ENCODE measurements around the gene E2F6.

The E2F6 gene, protein sequence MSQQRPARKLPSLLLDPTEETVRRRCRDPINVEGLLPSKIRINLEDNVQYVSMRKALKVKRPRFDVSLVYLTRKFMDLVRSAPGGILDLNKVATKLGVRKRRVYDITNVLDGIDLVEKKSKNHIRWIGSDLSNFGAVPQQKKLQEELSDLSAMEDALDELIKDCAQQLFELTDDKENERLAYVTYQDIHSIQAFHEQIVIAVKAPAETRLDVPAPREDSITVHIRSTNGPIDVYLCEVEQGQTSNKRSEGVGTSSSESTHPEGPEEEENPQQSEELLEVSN

DNA sequence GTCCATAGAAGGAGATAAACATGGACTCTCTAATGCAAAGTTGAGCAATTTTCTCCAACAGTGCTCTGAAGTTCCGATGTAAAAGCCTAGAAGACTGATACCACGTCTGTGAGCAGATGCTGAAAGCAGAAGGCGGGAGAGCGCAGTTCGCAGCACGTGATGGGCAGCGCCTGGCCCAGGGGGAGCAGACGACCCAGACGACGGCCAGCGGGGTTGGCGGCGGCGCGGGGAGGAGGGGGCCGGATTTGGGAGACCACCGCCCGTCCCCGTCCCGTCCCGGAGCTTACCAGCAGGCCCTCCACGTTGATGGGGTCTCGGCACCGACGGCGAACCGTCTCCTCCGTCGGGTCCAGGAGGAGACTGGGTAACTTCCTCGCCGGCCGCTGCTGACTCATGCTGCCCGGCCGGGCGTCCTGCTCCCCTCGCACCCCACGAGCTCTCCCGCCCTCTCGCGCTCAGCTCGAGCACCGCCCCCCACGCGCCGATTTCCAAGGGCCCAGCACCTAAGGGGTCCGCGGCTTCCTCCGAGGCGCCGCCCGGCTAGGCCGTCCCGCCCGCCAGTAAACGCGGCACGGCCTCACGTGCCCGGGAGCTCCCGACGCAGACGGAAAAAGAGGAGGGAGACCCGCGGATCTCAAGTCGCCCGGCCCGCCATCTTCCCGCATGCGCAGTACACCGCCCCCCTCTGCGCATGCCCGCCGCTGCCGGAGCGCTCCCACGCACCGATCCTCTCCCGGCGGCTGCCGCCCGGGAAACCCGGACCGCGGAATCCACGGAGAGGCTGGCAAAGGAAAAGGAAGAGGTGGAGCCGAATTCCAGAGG is at the start of gene E2F6:
Gene E2F6 (minus strand): TSS at position 677 of the 822 bp plus-strand sequence. CDS start 282 bp downstream, at position 395.
- peak; percentile 95 for DNase-seq
- in situ Hi-C loops (cut with MboI; ENCODE audit: low pct_unique_long_range_greater_than_20kb, low sequenced_read_pairs), result no loop called here

DNA sequence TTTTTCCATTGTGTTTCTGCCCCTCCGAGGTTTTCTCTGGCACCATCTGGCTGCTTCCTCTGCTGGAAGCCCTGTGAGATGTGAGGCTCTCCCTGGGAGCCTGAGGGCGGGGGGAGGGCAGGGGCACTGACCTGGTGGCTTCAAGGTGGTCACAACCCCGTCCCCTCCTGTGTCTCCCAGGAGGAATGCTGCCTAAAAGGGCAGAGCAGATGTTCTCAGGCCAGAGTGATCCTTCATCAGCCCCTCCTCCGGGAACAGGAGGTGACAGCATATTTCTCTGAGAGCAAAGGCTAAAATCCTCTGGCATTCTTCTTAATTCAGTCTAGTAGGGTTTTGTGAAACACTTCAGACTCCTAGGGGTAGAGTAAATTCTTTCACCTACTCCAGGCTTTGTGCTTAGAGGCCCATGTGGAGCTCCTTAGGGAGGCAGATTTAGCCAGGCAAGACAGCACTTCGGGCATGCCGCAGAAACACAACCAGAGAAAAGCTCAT is 49.6 kb upstream of the E2F6 start:
- in situ Hi-C loops (cut with MboI; ENCODE audit: low pct_unique_long_range_greater_than_20kb, low sequenced_read_pairs), result no loop called here
- no peak for DNase-seq

DNA sequence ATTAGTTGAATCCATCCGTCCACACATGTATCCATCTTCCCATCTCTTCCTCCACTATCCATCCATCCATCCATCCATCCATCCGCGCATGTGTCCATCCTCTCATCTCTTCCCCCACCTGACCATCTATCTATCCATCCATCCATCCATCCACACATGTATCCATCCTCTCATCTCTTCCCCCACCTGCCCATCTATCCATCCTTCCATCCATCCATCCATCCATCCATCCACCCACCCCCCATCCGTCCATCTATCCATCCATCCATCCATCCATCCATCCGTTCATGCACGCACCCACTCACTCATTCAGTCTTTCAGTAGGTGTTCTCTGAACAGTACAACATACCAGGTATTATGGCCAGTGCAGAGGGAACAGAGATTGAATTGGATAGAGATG is 48.9 kb upstream of the E2F6 start:
- in situ Hi-C loops (cut with MboI; ENCODE audit: low pct_unique_long_range_greater_than_20kb, low sequenced_read_pairs), result no loop called here
- no peak for DNase-seq

DNA sequence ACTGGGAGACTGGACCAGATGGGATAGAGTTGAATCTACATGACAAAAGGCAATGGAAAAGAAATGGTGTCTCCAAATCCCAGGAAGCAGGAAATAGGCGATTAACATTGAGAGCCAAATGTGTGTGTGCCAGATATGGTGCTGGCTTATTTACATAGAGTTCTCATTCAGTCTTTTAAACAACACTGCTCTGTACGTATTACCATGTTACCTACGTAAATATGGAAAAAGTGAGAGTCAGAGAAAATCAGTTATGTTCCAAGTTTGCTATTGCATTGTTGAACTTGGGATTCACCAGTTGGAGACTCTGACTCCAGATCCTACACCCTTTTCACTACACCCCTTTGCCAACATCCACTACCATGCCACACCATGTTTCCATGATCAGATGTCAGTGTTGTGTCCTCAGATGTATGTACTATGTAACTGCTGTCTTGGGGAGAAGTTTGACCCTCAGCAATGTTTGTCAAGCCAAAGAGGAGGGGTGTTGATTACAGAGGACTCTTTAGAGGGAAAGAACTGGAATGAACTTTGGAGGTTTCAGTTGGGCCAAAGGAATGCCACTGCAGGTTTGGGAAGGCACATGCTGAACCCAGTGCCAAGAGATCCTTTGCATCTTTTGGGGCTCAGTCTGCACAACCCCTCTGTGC is 48.2 kb upstream of the E2F6 start:
- in situ Hi-C loops (cut with MboI; ENCODE audit: low pct_unique_long_range_greater_than_20kb, low sequenced_read_pairs), result no loop called here
- DNase-seq, result no peak

DNA sequence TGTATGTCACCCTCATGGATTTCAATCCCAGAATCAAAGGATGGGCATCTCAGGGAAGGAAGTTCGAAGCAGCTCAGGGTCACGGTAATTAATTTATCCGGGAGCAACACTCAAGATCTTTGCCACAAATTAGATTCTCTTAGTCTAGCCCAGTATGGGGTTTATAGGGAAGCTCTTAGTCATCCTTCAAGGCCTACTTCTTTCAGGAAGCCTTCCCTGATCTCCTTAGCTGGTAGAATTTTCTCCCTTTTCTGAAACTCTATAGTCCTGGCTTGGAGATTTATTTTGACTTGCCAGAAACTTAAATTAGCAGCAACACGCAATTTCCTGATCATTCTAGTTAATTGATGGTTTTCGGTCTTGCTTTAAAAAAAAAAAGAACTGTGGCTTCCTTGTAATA is 47.4 kb upstream of the E2F6 start:
- in situ Hi-C loops (cut with MboI; ENCODE audit: low pct_unique_long_range_greater_than_20kb, low sequenced_read_pairs), result no loop called here
- DNase-seq, result no peak

DNA sequence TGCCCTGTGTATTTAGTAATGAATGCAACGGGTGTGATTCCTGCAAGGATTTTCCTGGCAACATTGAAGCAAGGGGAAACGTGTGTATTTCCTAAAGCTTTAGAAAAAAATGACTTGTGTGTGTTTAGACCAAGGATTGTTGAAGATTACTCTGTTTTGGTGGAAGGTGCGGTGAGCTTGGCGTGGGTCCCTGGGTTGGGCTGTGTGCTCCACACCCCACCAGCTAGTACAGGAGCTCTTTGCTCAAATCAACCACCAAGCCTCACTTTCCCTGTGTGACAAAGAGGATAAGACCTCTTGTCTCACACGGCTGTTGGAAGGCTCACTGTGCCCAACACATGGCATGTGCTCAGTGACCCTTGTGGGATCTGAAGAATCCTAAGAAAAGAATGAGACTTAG is 46.5 kb upstream of the E2F6 start:
- no peak for DNase-seq
- in situ Hi-C loops (cut with MboI; ENCODE audit: low pct_unique_long_range_greater_than_20kb, low sequenced_read_pairs), result no loop called here

DNA sequence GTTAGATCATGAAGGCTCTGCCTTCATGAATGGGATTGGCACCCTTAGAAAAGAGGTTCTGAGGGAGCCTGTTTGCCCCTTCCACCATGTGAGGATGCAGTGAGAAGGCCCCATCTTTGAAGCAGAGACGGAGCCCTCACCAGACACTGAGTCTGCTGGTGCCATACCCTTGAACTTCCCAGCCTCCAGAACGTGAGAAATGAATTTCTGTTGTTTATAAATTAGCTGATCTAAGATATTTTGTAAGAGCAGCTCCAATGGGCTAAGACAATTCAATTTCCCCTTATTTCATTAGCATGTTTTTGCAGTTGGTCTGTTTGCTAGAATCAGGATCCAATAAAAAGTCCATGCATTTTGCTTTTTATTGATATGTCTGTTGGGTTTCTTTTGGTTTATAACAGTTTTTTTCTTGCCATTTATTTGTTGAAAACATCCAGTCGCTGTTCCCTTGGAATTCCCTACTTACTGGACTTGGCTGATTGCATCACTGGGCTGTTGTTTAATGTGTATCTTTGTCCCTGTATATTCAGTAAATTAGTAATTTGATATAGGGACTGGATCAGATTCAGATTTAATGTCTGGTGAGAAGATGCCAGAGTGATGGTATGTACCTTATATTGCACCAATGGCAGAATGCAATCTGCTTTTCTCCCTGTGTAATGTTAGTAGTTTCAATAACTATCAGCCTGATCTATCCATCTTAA is 43.8 kb upstream of the E2F6 start:
- no peak for DNase-seq

DNA sequence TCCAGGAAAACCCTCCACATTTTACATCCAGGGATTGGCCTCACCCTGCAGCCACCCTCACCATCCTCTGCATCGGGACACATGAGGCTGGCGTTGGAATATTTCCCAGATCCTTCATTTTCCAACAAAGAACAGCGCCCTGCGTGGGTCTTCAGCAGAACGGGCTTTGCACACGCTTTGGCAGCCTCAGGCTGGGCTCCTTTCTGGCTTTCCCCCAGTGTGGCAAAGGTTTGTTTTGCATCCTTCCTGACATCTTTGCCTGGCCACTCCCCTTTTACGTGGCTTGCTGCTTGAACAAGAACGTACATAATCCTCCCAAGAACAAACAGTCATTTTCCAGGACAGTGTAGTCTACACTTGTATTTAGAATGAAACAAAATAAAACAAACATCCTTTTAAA is 42.3 kb upstream of the E2F6 start:
- in situ Hi-C loops (cut with MboI; ENCODE audit: low pct_unique_long_range_greater_than_20kb, low sequenced_read_pairs), result no loop called here
- DNase-seq, result no peak

More for the DNA sequence above, 43.8 kb upstream of the E2F6 start:
- in situ Hi-C loops (cut with MboI; ENCODE audit: low pct_unique_long_range_greater_than_20kb, low sequenced_read_pairs), result no loop called here

DNA sequence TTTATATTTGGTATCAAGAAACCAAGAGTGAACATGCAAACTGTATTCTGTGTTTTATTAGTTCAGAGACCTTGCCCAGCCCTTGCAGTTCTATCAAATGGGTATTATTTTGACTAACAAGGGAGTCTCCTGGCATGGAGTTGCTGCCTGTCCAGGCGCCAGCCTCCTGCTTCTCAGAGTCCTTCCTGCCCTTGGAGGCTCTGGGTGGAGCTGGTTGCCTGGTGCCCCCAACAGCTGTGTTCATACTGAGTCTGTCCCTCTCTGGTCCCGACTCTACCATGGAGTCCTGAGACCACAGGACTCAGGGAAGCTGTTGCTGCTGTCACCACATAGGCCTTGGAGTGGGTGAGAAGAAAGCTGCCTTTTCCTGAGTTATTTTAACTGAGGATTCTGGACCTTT is 41.6 kb upstream of the E2F6 start:
- no peak for DNase-seq
- in situ Hi-C loops (cut with MboI; ENCODE audit: low pct_unique_long_range_greater_than_20kb, low sequenced_read_pairs), result no loop called here

DNA sequence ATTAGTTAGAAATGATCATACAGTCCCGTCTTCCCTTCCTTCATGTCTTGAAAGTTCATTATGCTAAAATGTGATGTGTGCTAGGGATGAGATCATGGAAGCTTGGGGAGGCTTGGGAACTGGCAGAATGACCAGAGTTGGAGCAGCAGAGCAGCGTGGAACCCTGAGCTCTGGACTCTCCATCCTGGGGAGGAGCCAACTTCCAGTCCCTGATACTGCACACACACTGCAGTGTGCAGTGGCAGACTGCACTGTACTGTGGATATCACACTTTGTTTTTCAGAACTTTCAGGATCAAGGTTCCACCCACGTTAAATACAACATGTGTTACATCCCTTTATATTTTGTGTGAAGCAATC is 40.6 kb upstream of the E2F6 start:
- in situ Hi-C loops (cut with MboI; ENCODE audit: low pct_unique_long_range_greater_than_20kb, low sequenced_read_pairs), result no loop called here
- DNase-seq, result no peak

DNA sequence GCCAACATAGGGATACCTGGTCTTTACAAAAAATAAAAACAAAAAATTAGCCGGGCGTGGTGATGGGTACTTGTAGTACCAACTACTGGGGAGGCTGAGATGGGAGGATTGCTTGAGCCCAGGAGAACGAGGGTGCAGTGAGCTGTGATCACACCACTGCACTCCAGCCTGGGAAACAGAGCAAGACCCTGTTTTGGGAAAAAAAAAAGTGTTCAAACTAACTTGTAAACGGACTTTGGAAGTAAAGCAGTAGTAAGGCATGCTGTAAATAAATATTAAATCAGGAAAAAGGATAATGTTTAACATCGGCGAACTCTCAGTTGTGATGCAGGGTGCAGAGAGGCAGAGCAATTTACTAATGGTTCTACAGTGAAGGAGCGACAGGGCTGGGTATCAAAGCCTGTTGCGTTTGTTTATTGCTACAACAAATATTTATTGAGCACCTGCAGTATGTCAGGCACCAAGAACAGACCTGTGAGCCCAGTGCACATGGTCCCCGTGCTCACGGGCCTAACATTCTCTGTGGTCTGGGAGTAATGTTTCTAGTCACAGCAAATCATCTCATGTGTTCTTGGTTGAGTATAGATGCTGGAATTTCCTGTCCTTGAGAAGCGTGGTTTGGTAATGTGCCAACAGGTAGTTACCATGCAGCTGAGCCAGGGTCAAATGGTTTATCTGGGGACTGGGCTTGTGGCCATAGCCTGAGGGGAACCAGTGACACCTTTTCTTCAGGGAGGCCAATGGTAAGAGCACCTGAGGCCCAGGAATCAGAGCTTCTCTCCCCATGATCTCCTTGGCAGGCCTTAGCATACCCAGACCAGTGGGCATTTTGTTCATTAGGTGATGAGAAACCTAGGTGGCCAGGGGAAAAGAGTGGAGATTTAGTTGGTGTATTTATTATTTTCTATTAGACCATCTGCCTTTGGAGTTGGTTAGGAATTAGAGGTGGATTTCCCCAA is 40.0 kb upstream of the E2F6 start:
- no peak for DNase-seq
- in situ Hi-C loops (cut with MboI; ENCODE audit: low pct_unique_long_range_greater_than_20kb, low sequenced_read_pairs), result no loop called here

DNA sequence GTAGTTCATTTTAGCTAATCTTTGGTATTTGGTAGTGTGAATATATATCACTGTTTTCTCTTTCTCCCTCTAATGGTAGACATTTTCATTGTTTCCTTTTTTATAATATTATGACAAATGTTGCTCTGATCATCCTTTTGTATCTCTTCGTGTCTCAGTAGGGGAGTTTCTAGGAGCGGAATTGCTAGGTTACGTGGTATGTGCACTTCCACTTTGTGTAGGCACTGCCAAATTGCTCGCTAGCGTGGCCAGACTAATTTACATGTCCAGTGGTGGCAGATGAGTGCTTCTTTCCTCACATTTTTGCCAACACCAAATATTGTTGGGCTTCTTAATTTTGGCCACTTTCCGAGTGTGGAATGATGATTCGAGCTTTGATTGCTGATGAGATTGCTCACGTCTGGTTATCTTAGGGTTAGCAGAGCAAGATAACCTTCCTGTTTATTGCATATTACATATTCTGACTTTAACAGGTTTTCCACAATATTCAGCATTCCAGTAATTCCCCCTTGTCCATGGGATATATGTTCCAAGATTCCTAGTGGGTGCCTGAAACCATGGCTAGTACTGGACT is 37.5 kb upstream of the E2F6 start:
- DNase-seq, result no peak
- in situ Hi-C loops (cut with MboI; ENCODE audit: low pct_unique_long_range_greater_than_20kb, low sequenced_read_pairs), result no loop called here

DNA sequence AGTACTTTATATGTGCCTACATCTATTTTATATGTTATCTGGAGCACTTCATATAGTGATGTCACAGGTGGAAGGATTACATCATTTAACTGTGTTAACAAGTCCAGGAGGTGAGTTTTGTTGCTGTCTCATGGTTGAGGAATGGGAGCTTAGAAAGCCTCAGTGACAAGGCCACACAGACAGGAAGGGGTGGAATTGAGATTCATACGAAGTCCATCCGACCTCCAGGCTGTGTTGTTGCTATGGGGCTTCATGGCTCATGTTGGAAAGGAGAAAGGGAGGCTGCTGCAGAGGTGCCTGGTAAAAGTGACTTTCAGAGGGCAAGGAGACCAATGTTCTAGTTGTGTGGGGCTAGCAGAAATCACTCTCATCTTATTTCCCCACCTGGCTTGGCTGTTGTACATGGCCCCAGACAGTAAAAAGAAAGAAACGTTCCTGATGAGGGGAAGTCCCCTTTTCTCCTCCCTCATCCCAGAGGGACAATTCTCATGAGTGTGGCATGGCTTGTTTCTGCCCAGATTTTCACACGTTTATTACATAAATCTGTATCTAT is 36.9 kb upstream of the E2F6 start:
- in situ Hi-C loops (cut with MboI; ENCODE audit: low pct_unique_long_range_greater_than_20kb, low sequenced_read_pairs), result no loop called here
- no peak for DNase-seq

DNA sequence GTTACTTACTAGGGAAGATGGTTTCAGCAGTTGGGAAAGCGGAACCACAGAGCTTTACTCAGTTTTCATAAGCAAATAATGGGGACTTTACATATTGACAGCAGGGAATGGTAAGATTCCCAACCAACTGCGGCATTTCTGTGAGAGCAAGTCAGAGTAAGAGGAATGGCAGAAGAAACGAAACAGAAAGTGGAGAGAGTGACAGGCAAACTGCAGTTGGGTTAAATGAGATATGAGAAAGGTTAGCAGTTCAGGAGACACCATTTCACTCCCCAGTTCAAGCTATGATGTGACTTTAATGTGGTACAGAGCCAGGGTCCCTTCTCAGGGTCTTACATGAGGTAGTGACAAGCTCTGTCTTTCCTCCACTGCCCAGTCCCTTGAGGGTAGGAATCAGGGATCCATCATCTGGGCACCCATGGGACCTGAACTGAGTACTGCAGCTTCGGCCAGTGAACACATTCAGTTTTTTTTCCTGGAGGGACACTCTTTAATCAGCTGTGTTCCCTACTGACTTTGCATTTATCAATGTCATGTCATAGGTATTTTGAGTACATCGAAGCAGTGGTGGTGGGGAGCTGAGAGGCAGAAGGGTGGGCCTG is 34.8 kb upstream of the E2F6 start:
- in situ Hi-C loops (cut with MboI; ENCODE audit: low pct_unique_long_range_greater_than_20kb, low sequenced_read_pairs), result no loop called here
- no peak for DNase-seq

DNA sequence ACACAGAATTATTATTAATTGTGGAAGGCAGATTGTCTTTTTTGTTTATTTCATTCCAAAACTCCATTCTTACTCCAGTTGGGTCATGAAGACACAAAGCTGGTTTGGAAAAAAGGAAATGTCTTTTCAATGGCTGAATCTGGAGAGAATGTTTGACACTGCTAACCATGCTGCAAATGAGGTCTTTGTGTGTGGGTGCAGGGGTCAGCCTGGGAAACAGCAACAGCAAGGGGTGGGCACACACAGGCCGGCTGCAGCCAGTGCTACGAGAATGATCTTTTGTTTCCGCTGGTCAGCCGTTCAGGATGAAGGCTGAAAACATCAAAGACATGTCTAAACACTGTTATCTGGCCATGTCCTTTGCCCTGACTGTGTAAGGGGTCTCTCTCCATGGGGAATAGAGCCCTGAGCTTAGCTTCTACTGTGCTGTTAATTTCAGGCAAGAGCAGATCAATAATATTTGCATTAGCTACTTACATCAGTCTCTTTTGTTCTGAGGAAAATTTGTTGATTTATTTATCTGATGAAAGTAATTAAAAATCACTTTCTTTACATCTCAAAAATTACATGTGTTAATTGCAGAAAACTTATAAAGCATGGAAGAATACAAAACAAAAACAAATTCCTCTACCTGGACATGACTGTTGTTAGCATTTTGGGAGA is 33.3 kb upstream of the E2F6 start:
- in situ Hi-C loops (cut with MboI; ENCODE audit: low pct_unique_long_range_greater_than_20kb, low sequenced_read_pairs), result loop anchor here (25.0 kb wide), 1 partner anchor 88 kb away; no protein-coding TSS in a partner anchor

DNA sequence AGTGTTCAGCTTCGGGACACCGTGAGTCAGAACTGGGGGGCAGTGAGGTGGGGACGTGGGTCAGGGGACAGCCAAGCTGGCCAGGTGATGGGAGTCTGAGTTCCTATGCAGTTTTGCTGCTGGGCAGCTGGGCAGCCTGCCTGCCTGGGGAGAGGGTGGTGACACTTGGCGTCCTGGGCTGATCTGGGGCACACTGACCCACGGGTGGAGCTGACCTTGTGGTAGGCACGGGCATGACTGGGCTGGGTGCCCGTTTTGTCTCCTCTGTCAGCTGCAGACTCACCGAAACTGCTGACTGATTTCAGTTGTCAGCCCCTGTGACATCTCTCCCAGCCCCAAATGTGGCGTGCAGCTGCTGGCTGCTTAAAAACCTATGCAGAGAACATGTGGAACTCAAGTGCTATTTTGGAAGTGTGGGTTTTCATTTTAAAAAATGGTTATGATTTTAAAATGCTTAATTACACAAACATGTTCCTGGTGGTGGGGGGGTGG is 32.6 kb upstream of the E2F6 start:
- in situ Hi-C loops (cut with MboI; ENCODE audit: low pct_unique_long_range_greater_than_20kb, low sequenced_read_pairs), result loop anchor here (25.0 kb wide), 1 partner anchor 89 kb away; no protein-coding TSS in a partner anchor
- DNase-seq, result no peak

More for the DNA sequence above, 33.3 kb upstream of the E2F6 start:
- no peak for DNase-seq
